Epidermal melanocyte (primary cell): ENCODE measurements around the gene WFDC12.
A peak's percentile ranks its signal among the peaks of the same experiment; 100 is the strongest.

ENCODE experiments used
- DNase-seq: peaks from one replicate; pipeline ENCODE4 v3.0.0; 2011; ENCODE audit warnings: low spot score; ENCODE audit not compliant: insufficient read length

Gene WFDC12

DNA sequence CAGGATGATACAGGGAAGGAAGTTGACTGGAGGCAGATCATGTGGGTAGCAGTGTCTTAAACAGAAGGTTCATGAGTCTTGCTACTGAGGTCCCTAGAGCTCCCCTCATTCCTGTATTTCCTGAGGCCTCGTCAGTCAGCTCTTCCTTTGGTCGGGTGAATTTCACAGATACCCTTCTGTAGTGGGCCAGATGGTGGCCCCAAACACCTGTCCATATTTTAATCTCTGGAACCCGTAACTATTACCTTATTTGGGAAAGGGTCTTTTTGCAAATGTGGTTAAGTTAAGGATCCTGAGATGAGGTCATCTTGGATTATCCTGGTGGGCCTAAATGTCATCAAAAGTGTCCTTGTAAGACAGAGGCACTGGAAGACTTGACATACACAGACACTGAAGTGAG is 32.9 kb downstream of the WFDC12 start:
- no peak for DNase-seq

DNA sequence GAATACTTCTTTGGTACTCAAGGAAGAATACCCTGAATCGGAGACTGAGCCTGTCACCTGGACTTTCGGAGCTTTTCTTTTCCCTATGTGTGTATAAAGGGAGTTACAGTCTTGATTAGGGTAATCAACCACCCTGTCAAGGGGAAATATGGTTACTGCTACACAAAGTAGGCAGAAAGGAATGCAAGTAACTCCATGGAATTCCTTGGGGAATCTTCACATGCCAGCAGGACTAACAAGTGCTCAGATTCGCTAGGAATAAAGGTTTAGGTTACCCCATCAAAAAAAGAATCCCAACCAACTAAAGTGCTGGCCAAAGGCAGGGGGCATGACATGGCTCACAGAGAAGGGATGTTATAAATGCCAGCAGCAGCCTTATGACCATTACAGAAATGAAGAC is 33.8 kb downstream of the WFDC12 start:
- no peak for DNase-seq

DNA sequence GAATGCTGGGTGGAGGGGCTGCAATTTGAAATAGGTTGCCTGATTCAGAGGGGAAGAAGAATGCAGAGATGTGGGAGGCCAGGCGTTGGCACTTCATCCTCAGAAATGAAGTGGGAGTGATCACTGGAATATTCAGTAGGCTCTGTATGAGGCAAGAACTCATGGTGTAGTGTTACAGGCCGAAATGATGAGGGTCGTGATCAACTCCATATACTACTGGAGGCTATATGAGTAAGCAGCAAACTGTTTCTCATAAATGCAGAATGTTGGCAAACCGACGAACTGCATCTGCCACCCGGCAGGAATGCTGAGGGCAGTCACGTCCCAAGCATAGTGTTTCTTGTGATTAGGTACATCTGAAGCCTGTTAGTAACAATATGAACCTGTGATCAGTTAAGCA is 36.0 kb downstream of the WFDC12 start:
- peak; percentile 68 for DNase-seq

DNA sequence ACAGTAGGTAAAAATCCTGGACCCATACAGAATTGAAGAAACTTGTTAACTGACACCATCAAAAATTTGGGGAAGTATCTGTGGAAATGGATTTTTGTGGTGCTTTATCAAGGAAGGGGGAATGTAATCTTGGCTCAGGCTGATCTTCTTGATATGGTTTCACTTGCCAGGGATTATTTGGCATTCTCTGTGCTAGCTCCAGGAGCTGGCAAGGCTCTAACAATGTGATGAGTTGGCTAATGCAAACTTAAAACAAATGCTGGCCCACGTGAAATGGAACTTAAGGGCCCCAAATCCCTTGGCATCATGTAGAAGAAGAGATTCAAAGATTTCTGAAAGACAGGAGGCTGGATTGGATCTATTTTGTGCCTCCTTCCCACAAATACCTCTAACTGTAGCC is 36.5 kb downstream of the WFDC12 start:
- DNase-seq, result no peak

DNA sequence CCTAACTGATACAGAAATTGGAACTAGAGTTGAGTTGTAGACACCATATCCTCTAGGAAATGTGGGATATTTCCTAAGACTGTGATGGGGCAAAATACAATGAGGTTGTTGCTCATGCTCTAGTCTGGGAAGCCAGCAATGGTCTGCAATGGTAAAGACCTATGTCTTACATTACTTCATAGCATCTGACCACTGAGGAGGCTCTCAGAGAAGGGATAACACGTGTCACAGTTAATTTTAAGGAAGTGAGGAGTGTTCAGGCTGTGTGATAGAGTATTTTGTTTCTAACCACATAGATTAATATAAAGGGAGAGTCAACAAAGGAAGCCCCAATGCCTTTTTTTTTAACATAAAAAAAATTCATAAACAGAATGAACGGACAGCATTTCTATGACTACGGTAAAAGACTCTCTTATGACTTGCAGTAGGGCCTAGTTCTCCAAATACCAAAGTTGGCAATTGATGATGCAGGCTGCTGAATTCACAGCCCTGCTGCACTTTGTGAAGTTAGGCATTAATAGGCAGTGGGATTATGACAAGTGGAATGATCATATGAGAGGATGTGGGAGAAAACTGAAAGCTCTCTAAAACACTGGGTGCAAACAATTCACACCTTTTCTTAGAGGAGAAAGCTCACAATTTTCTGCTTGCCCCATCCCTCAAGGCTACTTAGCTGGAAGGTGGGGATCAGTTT is 37.0 kb downstream of the WFDC12 start:
- no peak for DNase-seq

DNA sequence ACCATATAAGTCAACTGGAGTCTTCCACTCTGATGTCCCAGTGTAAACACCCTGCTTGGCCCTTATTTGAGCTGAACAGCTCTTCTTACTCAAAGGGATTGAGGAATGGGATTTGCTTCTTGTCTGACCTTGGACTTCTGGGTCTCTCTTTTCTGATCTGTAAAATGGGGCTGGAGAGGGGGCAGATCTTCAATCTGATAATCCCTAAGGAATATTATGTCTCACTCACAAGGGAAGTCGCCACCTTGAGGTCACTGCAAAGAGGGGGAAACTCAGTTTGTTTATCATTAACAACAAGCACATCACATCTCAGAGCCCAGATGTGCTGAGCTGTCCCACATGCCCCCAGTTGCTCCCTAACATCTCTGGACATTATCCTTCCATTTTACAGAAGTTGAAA is 38.4 kb downstream of the WFDC12 start:
- DNase-seq, result no peak

DNA sequence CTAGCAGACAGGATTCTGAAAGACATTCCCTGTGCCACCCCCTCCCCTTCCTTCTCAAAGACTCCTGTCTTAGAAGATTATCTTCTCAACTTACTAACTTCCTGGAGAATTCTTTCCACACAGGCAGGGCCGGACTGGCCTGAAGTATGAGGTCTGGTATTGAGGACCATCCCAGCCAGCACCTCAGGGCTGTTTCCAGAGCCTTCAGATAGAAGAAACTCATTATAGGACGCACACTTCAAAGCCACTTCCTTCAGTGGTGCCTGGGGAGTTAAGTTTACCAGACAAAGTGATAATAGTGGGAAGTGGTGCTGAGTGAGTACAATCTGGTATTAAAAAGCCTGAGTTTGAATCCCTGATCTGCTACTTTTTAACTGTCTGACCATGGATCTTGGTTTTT is 39.0 kb downstream of the WFDC12 start:
- no peak for DNase-seq

DNA sequence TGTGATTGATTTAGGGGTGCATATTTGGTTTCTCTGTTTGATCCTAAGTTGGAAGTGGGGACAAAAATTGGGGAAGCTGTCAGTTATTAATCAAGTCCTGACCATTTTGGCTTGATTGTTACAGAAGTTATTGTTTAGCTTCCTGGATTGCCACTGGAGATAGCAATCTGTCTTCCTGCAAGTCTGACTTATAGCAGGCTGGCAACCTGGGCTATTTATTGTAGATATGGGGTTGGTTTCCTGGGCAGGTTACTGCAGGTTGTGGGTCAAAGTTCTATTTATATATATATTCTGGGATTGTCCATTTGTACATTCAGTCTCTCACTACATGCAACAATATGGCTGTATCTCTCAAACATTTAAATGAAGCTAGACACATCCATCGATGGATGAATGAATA is 41.1 kb downstream of the WFDC12 start:
- no peak for DNase-seq

DNA sequence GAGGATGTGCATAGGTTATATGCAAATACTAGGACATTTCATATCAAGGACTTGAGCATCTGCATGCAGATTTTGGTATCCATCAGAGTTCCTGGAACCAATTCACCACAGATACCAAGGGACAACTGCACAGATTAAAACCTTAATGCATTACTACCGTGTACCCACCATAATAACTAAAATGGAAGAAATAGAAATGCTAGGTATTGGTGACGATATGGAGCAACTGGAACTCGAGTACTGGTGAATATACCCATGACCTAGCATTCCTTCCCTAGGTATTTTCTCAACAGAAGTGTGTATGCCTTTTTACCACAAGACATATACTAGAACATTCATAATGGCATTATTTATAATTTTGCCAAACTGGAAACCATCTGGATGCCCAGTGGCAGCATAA is 41.8 kb downstream of the WFDC12 start:
- DNase-seq, result no peak

DNA sequence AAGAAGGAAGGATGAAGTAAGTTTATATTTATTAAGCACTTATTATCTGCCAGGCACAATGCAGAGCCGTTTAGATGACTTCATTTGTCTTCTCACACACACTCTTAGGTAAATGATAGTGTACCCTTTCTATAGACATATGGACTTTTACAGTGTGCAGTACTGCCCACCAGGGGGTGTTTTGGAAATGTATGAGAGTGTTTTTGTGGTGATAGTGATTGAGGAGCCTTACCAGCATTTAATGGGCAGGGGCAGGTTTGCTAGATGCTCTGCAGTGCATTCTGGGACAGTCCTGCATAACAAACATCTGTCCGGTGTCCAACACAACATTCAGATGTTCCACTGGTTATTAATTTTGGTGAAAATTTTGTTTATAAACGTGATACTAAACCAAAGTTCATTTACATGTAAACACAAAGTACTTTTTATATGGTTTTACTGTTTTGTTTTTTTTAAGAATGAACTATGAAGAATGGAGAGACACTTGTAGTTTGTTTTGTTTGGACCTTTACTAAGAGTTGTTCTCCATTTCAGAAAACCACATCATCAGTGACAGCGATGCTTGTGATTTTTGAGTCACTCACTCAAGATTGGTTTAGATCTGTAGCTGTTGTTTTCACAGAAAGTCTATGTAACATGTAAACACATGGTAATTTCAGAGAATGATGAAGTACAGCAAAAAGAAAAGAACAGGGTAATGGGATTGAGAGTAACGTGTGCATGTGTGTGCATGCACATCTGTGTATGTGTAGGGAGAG is 43.2 kb downstream of the WFDC12 start:
- no peak for DNase-seq

DNA sequence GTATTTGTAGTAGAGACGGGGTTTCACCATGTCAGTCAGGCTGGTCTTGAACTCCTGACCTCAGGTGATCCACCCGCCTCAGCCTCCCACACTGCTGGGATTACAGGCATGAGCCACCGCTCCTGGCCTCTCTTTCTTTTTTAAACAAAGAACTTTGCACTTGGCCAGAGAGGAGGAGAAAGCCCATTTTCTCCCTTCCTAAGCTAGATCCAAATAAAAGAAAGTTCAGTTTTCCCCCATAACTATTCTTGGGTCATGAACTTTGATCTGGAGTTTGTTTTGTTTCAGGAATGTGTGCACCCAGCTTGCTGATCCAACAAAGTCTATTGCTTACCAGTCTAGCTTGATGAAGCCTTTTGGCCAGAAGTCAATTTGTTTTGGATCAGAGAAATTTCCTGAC is 46.7 kb downstream of the WFDC12 start:
- no peak for DNase-seq
